OCI-M2 (cell line): ENCODE data around the gene CAMK1.
A peak's percentile ranks its signal among the peaks of the same experiment; 100 is the strongest.

Experiments
- DNase-seq: peaks from one replicate; lab custom pipeline; 2025; ENCODE audit not compliant: unreplicated experiment; lab: John Stamatoyannopoulos, UW

The CAMK1 gene

DNA sequence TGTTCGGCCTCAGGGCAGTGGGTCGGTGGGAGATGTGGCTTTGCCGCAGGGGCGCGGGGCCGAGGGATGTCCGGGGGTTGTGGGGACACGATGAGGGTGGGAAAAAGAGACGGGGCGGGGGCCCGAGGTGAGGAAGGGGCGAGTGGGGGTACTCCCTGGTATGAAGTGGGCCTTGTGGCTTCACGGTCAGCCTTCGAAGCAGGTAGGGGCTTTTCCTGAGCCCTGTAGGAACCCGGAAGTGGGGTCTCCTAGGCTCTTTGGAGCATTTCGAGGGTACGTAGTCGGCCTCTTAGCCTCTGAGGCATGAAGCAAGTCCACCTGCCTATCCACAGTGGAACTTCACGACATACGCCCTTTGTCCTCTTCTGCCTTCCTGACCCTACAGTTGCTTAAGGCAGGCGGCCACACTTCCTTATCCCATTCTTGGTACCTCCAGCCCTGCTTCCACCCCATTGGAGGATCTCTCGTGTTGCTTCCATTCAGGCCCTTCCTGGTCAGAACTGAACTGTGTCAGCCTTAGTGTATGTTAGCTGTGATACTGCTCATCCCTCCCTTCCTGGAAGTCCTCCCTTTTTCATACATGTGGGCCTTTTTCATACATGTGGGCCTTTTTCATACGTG is 23.5 kb upstream of the CAMK1 start:
- DNase-seq, result no peak

DNA sequence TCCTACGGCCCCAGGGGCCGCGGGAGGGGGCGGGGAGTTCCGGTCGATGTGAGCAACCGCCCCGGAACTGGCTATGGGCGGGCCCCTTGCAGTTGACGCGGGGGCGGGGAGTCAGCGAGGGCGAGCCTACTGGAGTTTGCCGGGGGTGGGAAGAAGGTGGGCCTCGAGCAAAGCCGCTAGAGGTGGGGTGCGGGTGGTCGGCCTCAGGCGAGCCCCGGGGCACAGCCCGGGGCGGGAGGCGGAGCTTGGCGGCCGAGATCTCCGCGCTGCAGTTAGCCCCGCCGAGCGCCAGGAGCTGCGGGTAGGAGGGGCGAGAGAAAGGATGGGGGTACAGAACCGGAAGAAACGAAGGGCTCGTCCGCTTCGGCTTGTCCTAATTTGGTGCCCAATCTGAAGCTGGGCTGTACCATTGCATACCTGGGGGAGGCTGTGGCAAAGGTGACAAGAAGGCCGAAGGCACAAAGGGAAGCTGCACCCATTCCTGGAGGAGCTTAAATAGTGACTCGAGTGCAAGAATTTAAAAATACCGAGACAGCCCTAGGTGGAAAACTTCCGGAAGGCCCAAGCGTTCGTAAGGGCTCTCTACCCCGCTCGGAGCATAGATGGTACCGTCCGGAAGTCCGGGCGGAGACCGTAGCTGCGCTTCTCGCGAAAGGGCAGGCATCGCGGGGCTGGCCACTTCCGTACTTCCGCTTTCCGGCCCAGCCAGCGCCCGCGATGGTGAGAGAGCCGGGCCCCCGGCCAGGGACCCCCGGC is 22.8 kb upstream of the CAMK1 start, which contains the start of the genes ARPC4 and TADA3:
TSS of gene ARPC4 (plus strand) at position 678 of the 756 bp plus-strand sequence. CDS start at position 718, 40 bp downstream.
TSS of gene TADA3 (minus strand) at position 69 of the 756 bp plus-strand sequence. CDS start 1,007 bp downstream, outside the sequence.
- peak; percentile 82 for DNase-seq

DNA sequence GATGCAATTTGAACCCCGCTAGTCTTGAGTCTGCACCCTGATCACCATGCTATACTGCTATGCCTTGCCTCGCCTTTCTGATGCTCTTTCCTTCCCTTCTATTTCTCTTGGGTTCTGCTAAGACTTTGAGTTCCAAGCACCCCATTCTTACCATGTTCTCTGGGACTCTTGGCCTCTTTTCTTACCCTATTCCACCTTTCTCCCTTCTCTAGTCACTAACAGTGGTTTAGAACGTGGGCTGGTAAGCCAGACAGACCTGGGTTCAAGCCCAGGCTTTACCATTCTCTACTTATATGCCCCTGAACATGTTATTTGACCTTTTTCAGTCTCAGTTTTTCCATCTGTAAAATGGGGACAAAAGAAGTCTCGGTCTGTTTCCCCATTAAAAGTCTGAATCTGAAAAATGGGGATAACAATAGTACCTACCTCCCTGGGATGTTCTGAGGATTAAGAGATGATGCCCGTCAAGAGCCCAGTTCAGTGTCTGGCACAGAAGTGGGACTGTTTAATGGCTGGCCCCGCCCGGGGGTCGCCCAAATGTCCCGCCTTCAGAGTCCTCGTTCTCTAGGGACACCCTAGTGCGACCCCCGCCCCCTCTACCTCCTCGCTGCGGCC is 22.1 kb upstream of the CAMK1 start:
- DNase-seq, result no peak

GRCh38 chr3:9791127-9791526 is 21.4 kb upstream of the CAMK1 start:
- no peak for DNase-seq

DNA sequence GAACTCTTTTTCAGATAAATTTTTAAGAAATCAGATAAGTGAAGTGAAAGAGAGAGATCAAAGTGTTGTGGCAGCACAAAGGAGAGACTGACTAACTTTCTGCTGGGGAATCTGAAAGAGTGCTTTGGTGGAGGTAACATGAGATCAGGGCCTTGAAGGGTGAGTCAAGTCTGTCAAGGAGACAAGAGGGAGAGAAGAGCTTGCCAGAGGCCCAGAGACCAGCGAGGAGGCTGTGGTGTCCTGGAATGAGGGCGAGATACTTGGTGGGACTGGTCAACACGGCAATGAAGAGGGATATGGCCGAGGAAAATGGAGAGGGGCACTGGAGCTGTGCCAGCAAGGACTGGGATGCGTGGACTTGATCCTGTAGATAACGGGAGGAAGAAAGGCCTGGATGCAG is 18.0 kb upstream of the CAMK1 start:
- no peak for DNase-seq

GRCh38 chr3:9786825-9787669 is 17.3 kb upstream of the CAMK1 start:
- no peak for DNase-seq

- no peak for DNase-seq
Observed at GRCh38 chr3:9786209-9786739, 16.5 kb upstream of the CAMK1 start.

GRCh38 chr3:9785602-9786001 is 15.9 kb upstream of the CAMK1 start:
- DNase-seq, result no peak

DNA sequence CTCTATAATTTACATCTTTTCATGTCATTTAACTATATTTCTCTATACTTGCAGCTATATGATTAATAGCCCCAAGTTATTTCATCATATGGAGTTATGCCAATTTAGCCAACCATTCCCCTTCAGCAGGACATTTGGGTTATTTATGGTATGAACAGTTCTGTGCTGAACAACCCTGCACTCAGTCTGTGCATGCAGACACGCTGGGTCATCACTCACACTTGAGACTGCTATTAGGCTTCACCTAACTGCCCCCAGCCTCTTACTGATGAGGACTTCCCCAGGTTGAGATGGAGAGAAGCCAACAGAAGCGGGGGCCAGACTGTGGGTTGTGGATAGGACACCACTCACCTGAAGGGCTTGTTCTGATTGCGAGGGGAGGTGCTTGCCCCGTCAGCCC is 15.2 kb upstream of the CAMK1 start:
- DNase-seq, result no peak

DNA sequence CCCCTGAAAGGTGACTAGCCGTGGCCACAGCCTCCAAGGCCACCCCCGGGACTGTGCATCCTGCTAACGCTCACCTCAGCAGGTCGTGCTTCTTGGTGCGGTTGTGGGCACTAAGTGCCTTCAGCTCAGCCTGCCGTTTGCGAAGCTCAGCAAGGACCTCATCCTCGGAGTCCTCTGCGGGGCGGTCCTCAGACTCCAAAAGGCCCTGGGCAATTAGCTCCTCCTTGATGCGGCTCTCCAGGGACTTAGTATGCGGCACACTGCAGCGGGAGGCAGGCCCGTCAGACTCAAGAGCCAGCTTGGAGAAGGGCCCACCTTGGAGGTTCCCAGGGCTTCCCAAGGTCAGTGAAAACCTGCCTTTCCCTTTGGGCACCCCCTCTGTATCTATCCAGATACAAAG is 14.2 kb upstream of the CAMK1 start:
- DNase-seq, result no peak

- DNase-seq, result no peak
Observed at GRCh38 chr3:9782770-9783169, 13.0 kb upstream of the CAMK1 start.

DNA sequence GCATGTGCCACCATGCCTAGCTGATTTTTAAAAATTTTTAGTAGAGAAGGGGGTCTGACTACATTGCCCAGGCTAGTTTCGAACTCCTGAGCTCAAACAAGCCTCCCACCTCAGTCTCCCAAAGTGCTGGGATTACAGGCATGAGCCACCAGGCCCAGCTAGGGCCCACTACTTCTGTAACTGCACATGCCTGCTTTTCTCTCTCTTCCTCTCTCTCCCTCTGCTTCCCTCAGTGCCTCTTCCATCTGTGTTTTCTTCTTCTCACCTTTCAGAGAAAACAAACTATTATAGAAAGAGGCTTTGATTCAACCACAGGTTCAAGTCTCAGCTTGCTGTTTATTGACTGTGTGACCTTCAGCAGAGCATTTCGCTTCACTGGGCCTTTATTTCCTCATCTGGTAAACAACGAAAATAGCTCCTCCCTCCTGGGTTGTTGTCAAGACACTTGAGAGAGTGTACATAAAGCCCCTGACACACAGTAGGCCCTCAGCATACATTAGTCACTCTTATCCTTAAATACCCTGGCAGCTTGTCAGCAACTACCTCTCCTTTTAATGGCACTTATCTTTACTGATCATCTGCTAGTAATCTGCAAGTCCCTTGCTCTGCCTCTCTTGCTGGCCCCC is 12.3 kb upstream of the CAMK1 start:
- no peak for DNase-seq

DNA sequence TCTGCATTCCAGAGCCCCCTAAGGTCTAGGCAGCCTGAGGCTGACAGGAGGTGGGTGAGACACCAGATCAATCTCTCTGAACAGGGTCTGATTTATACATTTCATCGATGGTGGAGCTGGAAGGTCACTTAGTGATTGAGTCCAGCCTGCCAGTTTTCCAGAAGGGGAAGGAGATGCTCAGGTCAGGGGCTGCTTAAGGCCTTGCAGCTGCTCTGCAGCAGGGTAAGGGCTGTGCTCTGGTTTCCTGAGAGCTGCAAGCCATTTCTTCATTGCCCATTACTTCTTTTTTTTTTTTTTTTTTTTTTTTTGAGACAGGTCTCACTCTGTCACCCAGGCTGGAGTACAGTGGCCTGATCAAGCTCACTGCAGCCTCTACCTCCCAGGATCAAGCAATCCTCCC is 11.8 kb upstream of the CAMK1 start:
- DNase-seq, result no peak

DNA sequence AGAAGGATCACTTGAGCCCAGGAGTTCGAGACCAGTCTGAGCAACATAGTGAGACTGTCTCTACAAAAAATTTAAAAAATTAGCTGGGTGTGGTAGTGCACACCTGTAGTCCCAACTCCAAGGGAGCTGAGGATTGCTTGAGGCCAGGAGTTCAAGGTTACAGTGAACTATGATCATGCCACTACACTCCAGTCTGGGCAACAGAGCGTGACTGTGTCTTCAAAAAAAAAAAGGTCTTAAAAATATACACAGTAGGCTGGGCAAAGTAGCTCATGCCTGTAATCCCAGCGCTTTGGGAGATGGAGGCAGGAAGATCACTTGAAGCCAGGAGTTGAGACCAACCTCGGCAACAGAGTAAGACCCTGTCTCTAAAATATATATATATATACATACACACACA is 11.2 kb upstream of the CAMK1 start:
- no peak for DNase-seq

- DNase-seq, result no peak
Observed at GRCh38 chr3:9780458-9780812, 10.7 kb upstream of the CAMK1 start.

GRCh38 chr3:9779721-9780457 is 10.1 kb upstream of the CAMK1 start:
- peak; percentile 21 for DNase-seq

- no peak for DNase-seq
Observed at GRCh38 chr3:9779075-9779593, 9.4 kb upstream of the CAMK1 start.

DNA sequence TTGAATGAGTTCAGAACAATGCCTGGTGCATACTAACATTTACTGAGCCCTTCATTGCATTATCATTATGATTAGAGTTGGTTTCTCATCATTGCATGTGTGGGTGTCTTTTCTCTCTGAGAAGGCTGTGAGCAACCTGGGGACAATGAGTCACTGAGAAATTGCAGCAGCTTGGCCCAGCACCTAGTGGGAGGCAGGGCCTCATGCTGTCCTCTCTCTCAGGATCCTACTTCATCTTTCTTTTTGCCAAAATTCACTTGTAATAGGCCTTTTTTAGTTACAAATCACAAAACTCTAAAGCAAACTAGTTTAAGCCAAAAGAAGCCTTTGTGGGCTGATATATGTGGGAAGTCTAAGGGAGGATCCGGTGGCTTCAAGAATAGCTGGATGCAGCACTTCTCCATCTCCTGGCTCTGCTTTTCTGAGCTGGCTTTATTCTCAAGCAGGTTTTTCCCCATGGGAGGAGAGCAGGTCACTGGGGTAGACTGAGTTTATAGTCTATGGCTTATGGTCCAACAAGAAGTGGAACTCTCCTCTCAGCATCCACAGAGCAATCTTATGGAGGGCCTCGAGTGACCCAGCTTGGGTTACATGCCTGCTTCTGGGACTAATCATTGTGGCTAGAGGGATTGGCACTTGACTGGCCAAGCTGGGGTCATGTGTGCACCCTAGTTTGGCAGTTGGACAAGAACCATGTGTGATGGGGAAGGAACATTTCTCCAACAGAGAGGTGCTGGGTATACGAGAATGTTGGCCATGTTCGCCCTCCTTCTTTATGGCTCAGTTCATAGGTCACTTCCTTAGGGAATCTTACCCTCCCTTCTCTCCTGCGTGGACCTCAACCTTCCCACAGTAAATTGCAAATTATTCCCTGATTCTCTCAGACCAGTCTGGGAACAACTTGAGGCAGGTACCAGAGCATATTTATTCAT is 8.7 kb upstream of the CAMK1 start:
- no peak for DNase-seq

DNA sequence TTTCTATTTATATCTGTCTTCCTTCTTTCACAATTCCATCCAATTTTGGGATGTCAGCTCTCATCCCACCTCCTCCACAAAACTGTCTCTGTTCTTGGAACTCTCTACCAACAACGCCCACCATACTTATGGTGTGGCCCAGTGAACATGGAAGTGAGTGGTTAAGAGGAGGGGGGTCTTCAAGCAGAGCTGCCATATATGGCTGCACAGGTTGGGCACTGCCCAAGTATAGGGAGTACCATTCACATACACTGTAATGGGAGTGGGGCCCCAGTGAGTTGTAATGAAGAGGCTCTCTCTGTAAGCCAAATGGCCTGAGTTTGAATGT is 7.9 kb upstream of the CAMK1 start:
- DNase-seq, result no peak
